Measurements from ENCODE around the gene M1AP.

Gene M1AP

GRCh38 chr2:74515981-74516633 lies 132.0 kb downstream of the M1AP start:
- no peak for DNase-seq

DNA sequence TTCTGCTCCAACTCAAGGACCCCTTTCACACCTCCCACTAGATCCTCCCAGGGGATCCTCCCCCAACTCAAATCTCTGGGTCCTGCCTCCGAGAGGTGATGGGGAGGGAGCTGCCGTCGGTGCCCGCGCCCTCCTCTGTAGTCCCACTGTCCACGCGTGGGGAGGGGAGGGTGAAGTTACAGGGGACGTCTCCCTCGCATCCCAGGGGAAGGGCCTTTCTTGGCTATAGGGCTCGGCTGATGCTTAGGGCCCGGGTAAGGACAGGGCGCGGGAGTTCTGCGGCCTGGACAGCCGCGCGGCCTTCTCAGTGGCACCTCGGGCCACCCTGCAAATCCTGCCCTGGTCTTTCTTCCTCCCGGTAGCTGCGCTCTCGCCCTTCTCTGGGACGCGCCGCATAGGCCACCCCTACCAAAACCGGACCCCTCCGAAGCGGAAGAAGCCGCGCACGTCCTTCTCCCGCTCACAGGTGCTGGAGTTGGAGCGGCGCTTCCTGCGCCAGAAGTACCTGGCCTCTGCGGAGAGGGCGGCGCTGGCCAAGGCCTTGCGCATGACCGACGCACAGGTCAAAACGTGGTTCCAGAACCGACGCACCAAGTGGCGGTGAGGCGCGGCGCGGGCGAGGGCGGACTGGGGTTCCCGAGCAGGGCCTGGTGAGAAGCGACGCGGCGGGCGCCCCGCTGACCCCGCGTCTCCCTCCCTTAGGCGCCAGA lies 132.7 kb downstream of the M1AP start:
- DNase-seq = no peak

- DNase-seq = peak; percentile 48
Observed at GRCh38 chr2:74514368-74515270, 133.5 kb downstream of the M1AP start, which contains the start of gene TLX2. TSS of gene TLX2 (plus strand) at chr2:74514450. CDS start at chr2:74514807, 357 bp downstream.

DNA sequence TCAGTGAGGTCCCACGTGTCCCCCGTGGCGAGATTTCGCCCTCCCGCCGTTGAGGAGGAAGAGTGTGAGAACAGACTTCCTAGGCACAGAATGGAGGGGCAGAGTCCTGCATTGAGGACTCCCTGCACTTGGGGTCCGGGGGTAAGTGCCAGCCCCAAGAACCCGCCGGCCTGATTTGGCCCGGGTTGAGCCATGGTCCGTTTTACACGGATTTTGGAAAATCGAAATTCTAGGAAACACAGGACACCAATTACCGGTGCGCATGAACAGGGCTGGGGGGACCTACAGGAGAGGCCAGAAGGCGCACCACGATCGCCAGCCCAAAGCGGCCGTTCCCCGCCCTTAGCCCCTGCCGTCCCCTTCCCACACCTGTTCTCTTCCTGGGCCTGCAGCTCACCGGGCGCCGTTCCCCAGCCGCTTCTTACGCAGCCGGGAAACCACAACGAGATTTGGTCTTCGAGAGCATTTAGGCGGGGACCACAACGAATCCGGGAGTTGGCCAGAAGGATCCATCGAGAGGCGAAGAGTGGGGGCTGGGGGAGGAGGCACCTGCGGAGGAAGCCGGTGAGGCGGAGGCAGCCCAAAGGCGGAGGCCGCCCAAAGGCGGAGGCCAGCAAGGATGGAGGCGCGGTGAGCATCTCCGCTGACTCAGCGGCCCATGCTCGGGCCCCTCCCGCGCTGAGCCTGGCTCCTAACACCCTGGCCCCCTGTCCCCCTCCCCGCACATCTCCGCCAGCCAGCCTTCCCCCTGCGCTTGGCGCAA lies 134.3 kb downstream of the M1AP start:
- DNase-seq = no peak

DNA sequence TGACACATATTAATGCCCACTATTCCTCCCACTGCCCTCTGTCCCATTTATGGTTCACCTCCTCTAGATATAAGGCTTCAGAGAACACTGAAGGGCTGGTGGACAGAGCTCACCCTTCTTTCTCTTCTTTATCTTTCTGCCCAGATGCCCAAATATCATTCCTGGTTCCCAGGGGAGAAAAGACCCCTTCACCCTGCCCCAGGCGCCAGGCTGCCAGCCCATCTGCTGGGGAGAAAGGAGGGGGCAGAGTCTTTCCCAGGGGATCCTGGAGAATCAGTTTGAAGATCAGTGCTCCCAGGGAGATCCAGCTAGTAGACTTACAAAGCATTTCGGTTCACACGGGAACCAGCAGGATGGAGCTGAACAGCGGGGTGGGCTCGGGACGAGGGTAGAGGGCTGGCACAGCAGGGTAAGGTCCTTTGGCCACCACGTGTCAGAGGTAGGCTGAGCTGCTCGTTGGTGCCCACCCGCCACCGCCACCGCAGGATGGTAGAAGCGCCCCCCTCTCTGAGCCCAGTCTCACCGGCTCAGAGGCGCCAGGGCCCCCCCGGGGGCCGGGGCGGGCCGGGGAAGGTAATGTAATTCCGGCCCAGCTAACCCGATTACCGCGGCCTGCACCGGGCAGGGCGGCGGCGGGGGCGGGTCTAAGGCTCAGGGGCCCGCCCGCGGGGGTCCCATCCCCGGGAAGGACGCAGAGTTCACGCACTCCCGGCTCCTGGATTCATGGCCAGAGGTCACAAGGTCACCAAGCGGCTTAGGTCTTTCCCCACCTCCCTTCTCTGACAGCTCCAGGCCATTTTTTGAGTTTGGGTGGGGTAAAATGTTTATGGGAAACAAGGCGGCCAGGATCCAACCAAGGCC lies 135.2 kb downstream of the M1AP start:
- DNase-seq = no peak

DNA sequence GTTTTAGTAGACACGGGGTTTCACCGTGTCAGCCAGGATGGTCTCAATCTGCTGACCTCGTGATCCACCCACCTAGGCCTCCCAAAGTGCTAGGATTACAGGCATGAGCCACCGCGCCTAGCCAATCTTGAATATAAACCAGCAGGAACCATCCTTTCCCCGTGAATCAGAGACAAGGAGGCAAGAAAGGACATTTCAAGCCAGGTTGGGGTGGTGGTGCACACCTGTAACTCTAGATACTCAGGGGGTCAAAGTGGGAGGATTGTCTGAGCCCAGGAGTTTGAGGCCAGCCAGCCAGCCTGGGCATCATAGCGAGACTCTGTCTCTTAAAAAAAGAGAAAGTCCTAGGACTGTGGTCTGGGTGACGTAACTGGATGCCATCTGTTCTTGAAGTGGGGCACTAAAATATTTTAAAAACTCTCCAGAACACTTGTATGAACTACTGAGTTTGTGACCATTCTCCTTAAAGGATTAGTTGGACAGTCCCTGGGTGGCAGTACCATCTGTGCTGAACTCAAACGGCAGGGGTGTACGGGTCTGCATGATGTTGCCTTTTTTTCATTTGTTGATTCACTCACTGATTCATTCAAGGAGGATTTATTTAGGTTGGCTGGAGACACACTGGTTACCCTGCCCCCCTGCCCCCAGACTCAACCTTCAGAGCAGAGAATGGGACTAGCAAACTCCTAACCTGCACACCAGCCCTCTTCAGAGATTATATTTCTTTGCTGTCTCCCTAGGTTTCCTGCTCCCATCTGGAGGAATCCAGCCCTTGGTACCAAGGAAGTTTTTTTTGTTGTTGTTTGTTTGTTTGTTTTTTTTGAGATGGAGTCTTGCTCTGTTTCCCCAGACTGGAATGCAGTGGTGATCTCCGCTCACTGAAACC lies 136.8 kb downstream of the M1AP start:
- DNase-seq = no peak

- no peak for DNase-seq
Observed at GRCh38 chr2:74510272-74510671, 137.9 kb downstream of the M1AP start.

GRCh38 chr2:74507926-74508520 lies 140.1 kb downstream of the M1AP start:
- peak; percentile 55 for DNase-seq

Data from NCI-H2227 treated with DMSO at 0.1 percent for 48 hours (cell line).